HCT116 (cell line): Measurements from ENCODE around the gene DAND5. TPM values are rescaled to one million over a fixed set of nuclear protein-coding genes. Genes with fewer than 3 reads are reported as not detected.

ENCODE experiments used
- ATAC-seq: fragments of 200-7000 bp; cut with Tn5 transposase; 2 replicates; pipeline ENCODE4 v1.9.1; 2020; ENCODE audit warnings: mild to moderate bottlenecking, moderate library complexity
- BruUV-seq: library from RNA; stranded (reverse); fragments of 400-500 nt; replicated peaks from 2 replicates; lab custom pipeline; 2021; lab: Mats Ljungman, UMichigan
- CTCF ChIA-PET: fragments of 300-600 bp; sonication (Branson Sonifier 250); formaldehyde crosslinking; loops from one replicate; lab custom pipeline; 2021; ENCODE audit warnings: antibody characterized with exemption; lab: Charles Lee
- POLR2A ChIA-PET: fragments of 300-600, 350-600 bp; sonication (Branson Sonifier 250); formaldehyde crosslinking; loops from one replicate; lab custom pipeline; 2021; ENCODE audit warnings: antibody characterized with exemption; lab: Charles Lee
- RAD21 ChIA-PET, 2 experiments: fragments of 300-600 bp; sonication (Branson Sonifier 250); formaldehyde crosslinking; loops; one replicate each; lab custom pipeline; 2023; ENCODE audit warnings: low total read pairs in 2 of 2; ENCODE audit not compliant: uncharacterized antibody in 2 of 2, unreplicated experiment in 2 of 2, low non-redundant PET in 1 of 2; lab: Charles Lee
- DNase-seq: peaks from one replicate; pipeline ENCODE4 v3.0.0-alpha.2; 2010; ENCODE audit warnings: low read depth, low spot score
- H2AFZ ChIP-seq: fragments of 200-600 bp; shearing (Covaris generic), sonication (generic); 2 replicates; pipeline ENCODE4 v1.6.1; 2017; ENCODE audit warnings: low read depth, mixed run types, mixed read lengths, antibody characterized with exemption, low read length; ENCODE audit not compliant: poor library complexity, severe bottlenecking
- H3K27ac ChIP-seq: 2 replicates; pipeline ENCODE4 v1.5.1; 2012; ENCODE audit warnings: low read depth, low read length
- H3K27me3 ChIP-seq: fragments of 200-600 bp; sonication (generic); 2 replicates; pipeline ENCODE4 v1.6.1; 2016; ENCODE audit warnings: mixed run types, low read length, mixed read lengths; ENCODE audit not compliant: insufficient read depth
- H3K36me3 ChIP-seq, 2 experiments: fragments of 200-500 bp in 1 of 2; fragments of 200-600 bp in 1 of 2; sonication (Bioruptor generic) in 1 of 2; sonication (generic) in 1 of 2; 2 replicates each; pipeline versions ENCODE4 v1.5.1 to v1.6.1; 2014 to 2016; ENCODE audit warnings: low read length in 2 of 2, inconsistent platforms in 1 of 2, mixed read lengths in 1 of 2, mixed run types in 1 of 2; ENCODE audit not compliant: insufficient read depth in 2 of 2, control insufficient read depth in 1 of 2
- H3K4me1 ChIP-seq, 2 experiments: fragments of 200-600 bp in 1 of 2; sonication (generic) in 1 of 2; 2 replicates each; pipeline versions ENCODE4 v1.5.1 to v1.6.1; 2012 to 2017; ENCODE audit warnings: low read length in 2 of 2, inconsistent platforms in 1 of 2, mild to moderate bottlenecking in 1 of 2, mixed read lengths in 1 of 2, mixed run types in 1 of 2, moderate library complexity in 1 of 2; ENCODE audit not compliant: insufficient read depth in 2 of 2, control insufficient read depth in 1 of 2
- H3K4me2 ChIP-seq: fragments of 200-600 bp; sonication (generic); 2 replicates; pipeline ENCODE4 v1.6.1; 2017; ENCODE audit warnings: mixed run types, low read length, mixed read lengths
- H3K4me3 ChIP-seq, 2 experiments: fragments of 200-600 bp in 1 of 2; sonication (generic) in 1 of 2; replicated peaks in 1 of 2; 2 replicates each; pipeline ENCODE4 v1.5.1; 2011 to 2016; ENCODE audit warnings: low read length in 2 of 2, control low read depth in 1 of 2, low read depth in 1 of 2, mild to moderate bottlenecking in 1 of 2, mixed read lengths in 1 of 2, mixed run types in 1 of 2
- H3K79me2 ChIP-seq: fragments of 200-600 bp; sonication (generic); 2 replicates; pipeline ENCODE4 v1.6.1; 2017; ENCODE audit warnings: mild to moderate bottlenecking, mixed run types, low read length, moderate library complexity, mixed read lengths; ENCODE audit not compliant: insufficient read depth
- H3K9ac ChIP-seq: fragments of 200-600 bp; sonication (generic); 2 replicates; pipeline ENCODE4 v1.6.1; 2016; ENCODE audit warnings: low read length, mixed read lengths
- H3K9me2 ChIP-seq: fragments of 200-600 bp; sonication (generic), shearing (Covaris generic); 2 replicates; pipeline ENCODE4 v1.6.1; 2017; ENCODE audit warnings: mixed run types, mild to moderate bottlenecking, moderate library complexity; ENCODE audit not compliant: insufficient read depth
- H3K9me3 ChIP-seq, 2 experiments: fragments of 200-500 bp in 1 of 2; fragments of 200-600 bp in 1 of 2; sonication (Bioruptor generic) in 1 of 2; sonication (generic) in 1 of 2; 2 replicates each; pipeline ENCODE4 v1.6.1; 2014 to 2017; ENCODE audit warnings: low read length in 2 of 2, mixed read lengths in 2 of 2, inconsistent platforms in 1 of 2, low read depth in 1 of 2, mild to moderate bottlenecking in 1 of 2, mixed run types in 1 of 2, moderate library complexity in 1 of 2; ENCODE audit not compliant: control insufficient read depth in 1 of 2, insufficient read depth in 1 of 2
- H4K20me1 ChIP-seq: fragments of 200-600 bp; sonication (generic), shearing (Covaris generic); 2 replicates; pipeline ENCODE4 v1.6.1; 2017; ENCODE audit warnings: mixed run types, mild to moderate bottlenecking, moderate library complexity; ENCODE audit not compliant: insufficient read depth
- CEBPB ChIP-seq: IDR thresholded peaks from 2 replicates; pipeline ENCODE4 v1.6.1; 2012; ENCODE audit warnings: low read depth
- EGR1 ChIP-seq: IDR thresholded peaks from 2 replicates; pipeline ENCODE4 v1.6.1; 2012; ENCODE audit warnings: low read depth
- ELF1 ChIP-seq: IDR thresholded peaks from 2 replicates; pipeline ENCODE4 v1.6.1; 2012; ENCODE audit warnings: low read depth, borderline replicate concordance
- EZH2phosphoT487 ChIP-seq: fragments of 200-600 bp; IDR thresholded peaks from 2 replicates; pipeline ENCODE4 v1.6.1; 2018; ENCODE audit warnings: antibody characterized with exemption, borderline replicate concordance
- FOSL1 ChIP-seq: IDR thresholded peaks from 2 replicates; pipeline ENCODE4 v1.6.1; 2012; ENCODE audit warnings: low read depth
- JUND ChIP-seq: IDR thresholded peaks from 2 replicates; pipeline ENCODE4 v1.6.1; 2012
- MAX ChIP-seq: IDR thresholded peaks from 2 replicates; pipeline ENCODE4 v1.6.1; 2012
- POLR2A ChIP-seq: IDR thresholded peaks from 2 replicates; pipeline ENCODE4 v1.7.0; 2011; ENCODE audit warnings: borderline replicate concordance; ENCODE audit not compliant: insufficient read depth, insufficient read length; ENCODE audit errors: extremely low read depth
- POLR2AphosphoS5 ChIP-seq: IDR thresholded peaks from 2 replicates; pipeline ENCODE4 v1.6.1; 2011; ENCODE audit warnings: mild to moderate bottlenecking, low read depth, low read length, moderate library complexity
- RAD21 ChIP-seq: IDR thresholded peaks from 2 replicates; pipeline ENCODE4 v1.6.1; 2012; ENCODE audit warnings: low read depth, mild to moderate bottlenecking
- SIN3A ChIP-seq: IDR thresholded peaks from 2 replicates; pipeline ENCODE4 v1.6.1; 2012; ENCODE audit warnings: low read depth
- SP1 ChIP-seq: IDR thresholded peaks from 2 replicates; pipeline ENCODE4 v1.6.1; 2012; ENCODE audit warnings: low read depth
- TCF7L2 ChIP-seq: IDR thresholded peaks from 2 replicates; pipeline ENCODE4 v1.7.0; 2011; ENCODE audit warnings: borderline replicate concordance, inconsistent platforms; ENCODE audit not compliant: insufficient read depth, insufficient read length; ENCODE audit errors: extremely low read depth
- YY1 ChIP-seq: IDR thresholded peaks from 2 replicates; pipeline ENCODE4 v1.6.1; 2011; ENCODE audit warnings: low read length, low read depth, moderate library complexity, mild to moderate bottlenecking; ENCODE audit not compliant: insufficient replicate concordance; ENCODE audit errors: extremely low read depth
- ZBTB33 ChIP-seq: IDR thresholded peaks from 2 replicates; pipeline ENCODE4 v1.6.1; 2011; ENCODE audit warnings: mild to moderate bottlenecking, low read length, moderate library complexity; ENCODE audit not compliant: insufficient replicate concordance; ENCODE audit errors: extremely low read depth
- ZFX ChIP-seq: fragments of 450-650 bp; IDR thresholded peaks from 2 replicates; pipeline ENCODE4 v1.6.1; 2017
- ZNF274 ChIP-seq: fragments of 200-500 bp; sonication (Bioruptor generic); IDR thresholded peaks from 2 replicates; pipeline ENCODE4 v1.6.1; 2014; ENCODE audit warnings: mild to moderate bottlenecking, low read depth, low read length, inconsistent platforms
- intact Hi-C: fragments of 100-400 bp; cut with micrococcal nuclease; formaldehyde crosslinking; loops from 2 replicates; pipeline ENCODE4 v1.10.0; 2022
- total RNA-seq: library from RNA; stranded (reverse); gene quantifications from one replicate; pipeline ENCODE4 v1.2.1, GENCODE V29; 2021; ENCODE audit not compliant: unreplicated experiment
- TF ChIP-seq, protein P1 (sequence below): IDR thresholded peaks from 2 replicates; pipeline ENCODE4 v1.6.1; 2012; ENCODE audit warnings: low read depth
- TF ChIP-seq, protein P2 (sequence below): IDR thresholded peaks from 2 replicates; pipeline ENCODE4 v1.6.1; 2012

DAND5 gene
- total RNA-seq, 1 experiment from 2014 or later: 0.25 TPM

DNA sequence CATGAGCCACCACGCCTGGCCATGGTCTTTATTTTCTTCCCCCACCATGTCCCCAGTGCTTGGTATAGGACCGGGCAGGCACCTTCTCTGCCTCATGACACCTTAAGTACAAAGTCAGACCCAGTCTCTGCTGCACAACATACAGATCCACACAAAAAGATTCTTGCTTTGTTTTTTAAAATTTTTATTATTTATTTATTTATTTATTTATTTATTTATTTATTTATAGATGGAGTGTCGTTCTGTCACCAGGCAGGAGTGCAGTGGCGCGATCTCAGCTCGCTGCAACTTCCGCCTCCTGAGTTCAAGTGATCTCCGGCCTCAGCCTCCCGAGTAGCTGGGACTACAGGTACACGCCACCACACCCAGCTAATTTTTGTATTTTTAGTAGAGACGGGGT, 23.4 kb downstream of the DAND5 start:
- ChIA-PET RAD21 (no interaction called here), CTCF (interaction anchor here (1.1 kb wide), 1 partner anchor 27 kb away, joined by 3 read pairs; no protein-coding TSS in a partner anchor)
- Histone ChIP-seq H4K20me1 (no peaks in the 10 kb centered on the region), H2AFZ (no peak overlapping the region), H3K27me3 (no peaks in the 10 kb centered on the region), H3K9me2 (no peaks in the 10 kb centered on the region), H3K4me3 (no peak overlapping the region), H3K4me2 (no peak overlapping the region), H3K9ac (no peak overlapping the region), H3K27ac (no peak overlapping the region)
- ATAC-seq: no peak
- TF ChIP-seq EGR1: no peak
- no peak for TF ChIP-seq FOSL1
- TF ChIP-seq, protein P1, sequence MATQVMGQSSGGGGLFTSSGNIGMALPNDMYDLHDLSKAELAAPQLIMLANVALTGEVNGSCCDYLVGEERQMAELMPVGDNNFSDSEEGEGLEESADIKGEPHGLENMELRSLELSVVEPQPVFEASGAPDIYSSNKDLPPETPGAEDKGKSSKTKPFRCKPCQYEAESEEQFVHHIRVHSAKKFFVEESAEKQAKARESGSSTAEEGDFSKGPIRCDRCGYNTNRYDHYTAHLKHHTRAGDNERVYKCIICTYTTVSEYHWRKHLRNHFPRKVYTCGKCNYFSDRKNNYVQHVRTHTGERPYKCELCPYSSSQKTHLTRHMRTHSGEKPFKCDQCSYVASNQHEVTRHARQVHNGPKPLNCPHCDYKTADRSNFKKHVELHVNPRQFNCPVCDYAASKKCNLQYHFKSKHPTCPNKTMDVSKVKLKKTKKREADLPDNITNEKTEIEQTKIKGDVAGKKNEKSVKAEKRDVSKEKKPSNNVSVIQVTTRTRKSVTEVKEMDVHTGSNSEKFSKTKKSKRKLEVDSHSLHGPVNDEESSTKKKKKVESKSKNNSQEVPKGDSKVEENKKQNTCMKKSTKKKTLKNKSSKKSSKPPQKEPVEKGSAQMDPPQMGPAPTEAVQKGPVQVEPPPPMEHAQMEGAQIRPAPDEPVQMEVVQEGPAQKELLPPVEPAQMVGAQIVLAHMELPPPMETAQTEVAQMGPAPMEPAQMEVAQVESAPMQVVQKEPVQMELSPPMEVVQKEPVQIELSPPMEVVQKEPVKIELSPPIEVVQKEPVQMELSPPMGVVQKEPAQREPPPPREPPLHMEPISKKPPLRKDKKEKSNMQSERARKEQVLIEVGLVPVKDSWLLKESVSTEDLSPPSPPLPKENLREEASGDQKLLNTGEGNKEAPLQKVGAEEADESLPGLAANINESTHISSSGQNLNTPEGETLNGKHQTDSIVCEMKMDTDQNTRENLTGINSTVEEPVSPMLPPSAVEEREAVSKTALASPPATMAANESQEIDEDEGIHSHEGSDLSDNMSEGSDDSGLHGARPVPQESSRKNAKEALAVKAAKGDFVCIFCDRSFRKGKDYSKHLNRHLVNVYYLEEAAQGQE: no peak
- no peak for TF ChIP-seq POLR2A
- no peak for TF ChIP-seq TCF7L2
- no peak for TF ChIP-seq POLR2AphosphoS5
- no peak for TF ChIP-seq CEBPB
- no peak for TF ChIP-seq ZFX
- no peak for TF ChIP-seq EZH2phosphoT487
- no peak for TF ChIP-seq ZBTB33
- TF ChIP-seq ELF1: no peak
- TF ChIP-seq YY1: no peak
- TF ChIP-seq JUND: no peak
- no peak for TF ChIP-seq SIN3A
- no peak for TF ChIP-seq SP1
- no peak for TF ChIP-seq RAD21
- TF ChIP-seq, protein P2, sequence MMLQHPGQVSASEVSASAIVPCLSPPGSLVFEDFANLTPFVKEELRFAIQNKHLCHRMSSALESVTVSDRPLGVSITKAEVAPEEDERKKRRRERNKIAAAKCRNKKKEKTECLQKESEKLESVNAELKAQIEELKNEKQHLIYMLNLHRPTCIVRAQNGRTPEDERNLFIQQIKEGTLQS: no peak
- no peak for TF ChIP-seq MAX
- TF ChIP-seq ZNF274: no peak
- TF ChIP-seq, all 23 proteins: peak for 0
- Histone ChIP-seq H3K79me2 (peaks cover 12% of the 10 kb centered on the region; the same call in 1 of the 2 replicates), H3K36me3 (no peaks in the 10 kb centered on the region), H3K4me1 (peaks cover 5 to 17% of the 10 kb centered on the region in 2 experiments; a peak in 3 of 4 replicates), H3K9me3 (no peaks in the 10 kb centered on the region)
- BruUV-seq: no TSS peak
- DNase-seq: no peak
- intact Hi-C loops: no loop called here
- POLR2A ChIA-PET: interaction anchor here (0.7 kb wide), 1 partner anchor 160 kb away, joined by 3 read pairs; no protein-coding TSS in a partner anchor
